ENCODE results near the gene PTPRS.

PTPRS gene

GRCh38 chr19:5293612-5294378, 46.8 kb downstream of the PTPRS start:
- H3K27ac ChIP-seq, result no peak overlapping the region
- no peak for TF ChIP-seq CTCF (IDR thresholded peaks at IDR 0.05; ENCODE audit: low read depth, low read length, missing control alignments)
- DNase-seq, result no peak
- no peaks in the 10 kb centered on the region for H3K27me3 ChIP-seq (replicated peaks)
- H3K4me3 ChIP-seq (ENCODE audit: low read depth, low read length), result peak overlapping the region; percentile 66
- in situ Hi-C loops (cut with HindIII; ENCODE audit: low pct_ligation_motif_present, low sequenced_read_pairs), result no loop called here
- no peaks in the 10 kb centered on the region for H3K36me3 ChIP-seq (replicated peaks)

- no peaks in the 10 kb centered on the region for H3K27me3 ChIP-seq (replicated peaks)
- TF ChIP-seq CTCF (IDR thresholded peaks at IDR 0.05; ENCODE audit: low read depth, low read length, missing control alignments), result no peak
- no peak overlapping the region for H3K27ac ChIP-seq
- peak overlapping the region; percentile 66 for H3K4me3 ChIP-seq (ENCODE audit: low read depth, low read length)
- H3K36me3 ChIP-seq (replicated peaks), result no peaks in the 10 kb centered on the region
- in situ Hi-C loops (cut with HindIII; ENCODE audit: low pct_ligation_motif_present, low sequenced_read_pairs), result no loop called here
- peak; percentile 45 for DNase-seq
Measured at GRCh38 chr19:5292822-5293611, 47.6 kb downstream of the PTPRS start.

- DNase-seq, result no peak
- Histone ChIP-seq H3K4me3 (ENCODE audit: low read depth, low read length) (peak overlapping the region; percentile 59), H3K27me3 (replicated peaks) (no peaks in the 10 kb centered on the region), H3K36me3 (replicated peaks) (no peaks in the 10 kb centered on the region), H3K27ac (no peak overlapping the region)
- no peak for TF ChIP-seq CTCF (IDR thresholded peaks at IDR 0.05; ENCODE audit: low read depth, low read length, missing control alignments)
- in situ Hi-C loops (cut with HindIII; ENCODE audit: low pct_ligation_motif_present, low sequenced_read_pairs), result no loop called here
Measured at GRCh38 chr19:5292453-5292821, 48.2 kb downstream of the PTPRS start.

- peak overlapping the region; percentile 59 for H3K4me3 ChIP-seq (ENCODE audit: low read depth, low read length)
- H3K27ac ChIP-seq, result no peak overlapping the region
- no peaks in the 10 kb centered on the region for H3K36me3 ChIP-seq (replicated peaks)
- no peaks in the 10 kb centered on the region for H3K27me3 ChIP-seq (replicated peaks)
- no peak for DNase-seq
- TF ChIP-seq CTCF (IDR thresholded peaks at IDR 0.05; ENCODE audit: low read depth, low read length, missing control alignments), result no peak
- in situ Hi-C loops (cut with HindIII; ENCODE audit: low pct_ligation_motif_present, low sequenced_read_pairs), result no loop called here
Measured at GRCh38 chr19:5291588-5292193, 48.9 kb downstream of the PTPRS start.

Data from brain microvascular endothelial cell (primary cell).